K562 (cell line): Measurements from ENCODE around the gene S100A1. TPM values are rescaled to one million over a fixed set of nuclear protein-coding genes. Genes with fewer than 3 reads are reported as not detected.

Experiments used
- ARID3A ChIP-seq: IDR thresholded peaks from 2 replicates; pipeline ENCODE4 v1.6.1; 2012; ENCODE audit warnings: low read depth, low read length, improper control_type of control experiment, borderline replicate concordance
- CCNT2 ChIP-seq: IDR thresholded peaks from 2 replicates; pipeline ENCODE4 v1.6.1; 2011; ENCODE audit warnings: borderline replicate concordance, low read depth, mild to moderate bottlenecking, moderate library complexity, mixed read lengths, low read length; ENCODE audit not compliant: insufficient read length; ENCODE audit errors: extremely low read depth
- EP400 ChIP-seq: fragments of 450-650 bp; IDR thresholded peaks from 2 replicates; pipeline ENCODE4 v1.6.1; 2017; ENCODE audit warnings: antibody characterized with exemption, mild to moderate bottlenecking, moderate library complexity
- HMG20A ChIP-seq: fragments of 450-650 bp; formaldehyde crosslinking; conservative IDR thresholded peaks from 2 replicates; pipeline ENCODE4 v1.4.0; 2020; ENCODE audit warnings: mild to moderate bottlenecking, mixed read lengths
- NFRKB ChIP-seq: fragments of 450-650 bp; IDR thresholded peaks from 2 replicates; pipeline ENCODE4 v1.6.1; 2016; ENCODE audit warnings: low read depth
- SAFB ChIP-seq: fragments of 200-400 bp; formaldehyde crosslinking; IDR thresholded peaks from 2 replicates; pipeline ENCODE4 v1.6.1; 2017; ENCODE audit warnings: low read depth, low read length, borderline replicate concordance
- TGIF2 ChIP-seq: sonication (generic); formaldehyde crosslinking; IDR thresholded peaks from 2 replicates; pipeline ENCODE4 v1.8.1; 2022; ENCODE audit warnings: mild to moderate bottlenecking, missing genetic modification reagents, moderate library complexity
- TOE1 ChIP-seq, 2 experiments: fragments of 450-650 bp in 1 of 2; sonication (generic) in 1 of 2; formaldehyde crosslinking in 1 of 2; IDR thresholded peaks; 2 replicates each; pipeline versions ENCODE4 v1.7.1 to v1.8.0; 2016 to 2022; ENCODE audit warnings: borderline replicate concordance in 2 of 2, mild to moderate bottlenecking in 2 of 2, antibody characterized with exemption in 1 of 2, inconsistent platforms in 1 of 2, low read depth in 1 of 2, missing genetic modification reagents in 1 of 2, moderate library complexity in 1 of 2
- TRIM28 ChIP-seq: fragments of 450-650 bp; IDR thresholded peaks from 2 replicates; pipeline ENCODE4 v1.6.1; 2017
- ZNF354B ChIP-seq: fragments of 250-450 bp; sonication (Bioruptor Pico); IDR thresholded peaks from 2 replicates; pipeline ENCODE4 v1.4.0; 2020
- ZNF436 ChIP-seq: fragments of 250-450, 450-650 bp; sonication (Bioruptor Pico); formaldehyde crosslinking; IDR thresholded peaks from 2 replicates; pipeline ENCODE4 v1.7.0; 2020; ENCODE audit warnings: mild to moderate bottlenecking
- polyA plus RNA-seq, 8 experiments: library from polyadenylated mRNA; depleted of rRNA in 4 of 8; stranded (reverse) in 5 of 8; unstranded in 3 of 8; fragments of >200 nt; fragmentation: Nextera tagmentation in 2 of 8; fragmentation: Illumina TruSeq in 1 of 8; extraction: Ambion mirVana in 2 of 8; extraction: Trizol in 1 of 8; gene quantifications; 2 replicates each; pipeline versions ENCODE4 v1.2.1 to v1.2.3, GENCODE V29; 2011 to 2014; ENCODE audit warnings: inconsistent platforms in 1 of 8, missing spikeins in 1 of 8
- total RNA-seq, 7 experiments: library from RNA; depleted of rRNA in 6 of 7; stranded (reverse); fragments of >200 nt in 6 of 7; fragmentation: Illumina TruSeq in 2 of 7; extraction: Trizol in 2 of 7; gene quantifications; 2 replicates each; pipeline versions ENCODE4 v1.2.1 to v1.2.3, GENCODE V29; 2011 to 2021; ENCODE audit warnings: low replicate concordance in 1 of 7
- TF ChIP-seq, protein P1 (sequence below): fragments of 450-650 bp; IDR thresholded peaks from 2 replicates; pipeline ENCODE4 v1.7.1; 2018; ENCODE audit warnings: mild to moderate bottlenecking, low read depth; ENCODE audit not compliant: partially characterized antibody
- TF ChIP-seq, protein P2 (sequence below): fragments of 150-350 bp; conservative IDR thresholded peaks from 2 replicates; pipeline ENCODE4 v1.6.1; 2014; ENCODE audit warnings: low read length
- TF ChIP-seq, protein P3 (sequence below): IDR thresholded peaks from 3 replicates; pipeline ENCODE4 v1.6.1; 2011; ENCODE audit warnings: borderline replicate concordance, mild to moderate bottlenecking; ENCODE audit not compliant: insufficient read length, insufficient read depth
- TF ChIP-seq, protein P4 (sequence below): IDR thresholded peaks from 2 replicates; pipeline ENCODE4 v1.6.1; 2011; ENCODE audit warnings: borderline replicate concordance, low read depth, mild to moderate bottlenecking, moderate library complexity, low read length; ENCODE audit not compliant: insufficient read depth, poor library complexity, severe bottlenecking

The S100A1 gene
- total and polyA plus RNA-seq, 9 of the 15 experiments (the other 6 are each of a cell fraction or from before 2014, with no cell fraction given), result 0.44 to 30.1 (median 12.7) TPM

DNA sequence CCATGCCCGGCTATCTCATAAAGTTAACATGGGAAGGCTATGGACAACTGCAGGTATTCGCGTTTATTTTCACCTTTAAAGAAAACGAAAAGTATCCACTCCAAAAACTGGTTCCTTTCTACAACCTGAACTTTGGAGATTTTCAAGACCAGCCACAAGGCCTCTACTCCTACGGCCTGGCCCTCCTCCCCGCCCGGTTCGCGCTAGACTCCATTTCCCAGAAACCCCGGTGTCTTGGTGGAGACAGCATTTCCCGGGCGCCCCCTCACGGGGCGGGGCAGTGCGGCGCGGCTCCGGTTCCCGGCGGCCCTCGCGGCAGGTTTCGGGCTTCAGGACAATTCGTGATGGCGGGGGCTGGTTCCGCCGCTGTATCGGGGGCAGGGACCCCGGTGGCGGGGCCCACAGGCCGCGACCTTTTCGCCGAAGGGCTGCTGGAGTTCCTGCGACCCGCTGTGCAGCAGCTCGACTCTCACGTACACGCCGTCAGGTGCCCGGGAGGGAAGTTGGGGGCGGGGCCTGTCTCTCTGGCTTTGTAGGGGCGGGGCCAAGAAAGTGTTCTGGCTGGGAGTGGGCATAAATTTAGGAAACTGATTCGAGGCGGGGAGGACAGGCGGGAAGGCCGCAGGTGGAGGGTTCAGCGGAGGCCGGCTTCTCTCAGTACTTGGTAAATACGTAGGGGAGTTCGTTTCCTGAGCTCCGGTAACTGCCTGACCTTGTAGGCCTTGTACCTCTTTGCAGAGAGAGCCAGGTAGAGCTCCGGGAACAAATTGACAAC is 30.4 kb downstream of the S100A1 start, which contains the start of gene SNAPIN (continued):
- TF ChIP-seq, protein P1, sequence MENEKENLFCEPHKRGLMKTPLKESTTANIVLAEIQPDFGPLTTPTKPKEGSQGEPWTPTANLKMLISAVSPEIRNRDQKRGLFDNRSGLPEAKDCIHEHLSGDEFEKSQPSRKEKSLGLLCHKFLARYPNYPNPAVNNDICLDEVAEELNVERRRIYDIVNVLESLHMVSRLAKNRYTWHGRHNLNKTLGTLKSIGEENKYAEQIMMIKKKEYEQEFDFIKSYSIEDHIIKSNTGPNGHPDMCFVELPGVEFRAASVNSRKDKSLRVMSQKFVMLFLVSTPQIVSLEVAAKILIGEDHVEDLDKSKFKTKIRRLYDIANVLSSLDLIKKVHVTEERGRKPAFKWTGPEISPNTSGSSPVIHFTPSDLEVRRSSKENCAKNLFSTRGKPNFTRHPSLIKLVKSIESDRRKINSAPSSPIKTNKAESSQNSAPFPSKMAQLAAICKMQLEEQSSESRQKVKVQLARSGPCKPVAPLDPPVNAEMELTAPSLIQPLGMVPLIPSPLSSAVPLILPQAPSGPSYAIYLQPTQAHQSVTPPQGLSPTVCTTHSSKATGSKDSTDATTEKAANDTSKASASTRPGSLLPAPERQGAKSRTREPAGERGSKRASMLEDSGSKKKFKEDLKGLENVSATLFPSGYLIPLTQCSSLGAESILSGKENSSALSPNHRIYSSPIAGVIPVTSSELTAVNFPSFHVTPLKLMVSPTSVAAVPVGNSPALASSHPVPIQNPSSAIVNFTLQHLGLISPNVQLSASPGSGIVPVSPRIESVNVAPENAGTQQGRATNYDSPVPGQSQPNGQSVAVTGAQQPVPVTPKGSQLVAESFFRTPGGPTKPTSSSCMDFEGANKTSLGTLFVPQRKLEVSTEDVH, result peak; percentile 36
- TF ChIP-seq EP400, result peak; percentile 66
- TF ChIP-seq, protein P2, sequence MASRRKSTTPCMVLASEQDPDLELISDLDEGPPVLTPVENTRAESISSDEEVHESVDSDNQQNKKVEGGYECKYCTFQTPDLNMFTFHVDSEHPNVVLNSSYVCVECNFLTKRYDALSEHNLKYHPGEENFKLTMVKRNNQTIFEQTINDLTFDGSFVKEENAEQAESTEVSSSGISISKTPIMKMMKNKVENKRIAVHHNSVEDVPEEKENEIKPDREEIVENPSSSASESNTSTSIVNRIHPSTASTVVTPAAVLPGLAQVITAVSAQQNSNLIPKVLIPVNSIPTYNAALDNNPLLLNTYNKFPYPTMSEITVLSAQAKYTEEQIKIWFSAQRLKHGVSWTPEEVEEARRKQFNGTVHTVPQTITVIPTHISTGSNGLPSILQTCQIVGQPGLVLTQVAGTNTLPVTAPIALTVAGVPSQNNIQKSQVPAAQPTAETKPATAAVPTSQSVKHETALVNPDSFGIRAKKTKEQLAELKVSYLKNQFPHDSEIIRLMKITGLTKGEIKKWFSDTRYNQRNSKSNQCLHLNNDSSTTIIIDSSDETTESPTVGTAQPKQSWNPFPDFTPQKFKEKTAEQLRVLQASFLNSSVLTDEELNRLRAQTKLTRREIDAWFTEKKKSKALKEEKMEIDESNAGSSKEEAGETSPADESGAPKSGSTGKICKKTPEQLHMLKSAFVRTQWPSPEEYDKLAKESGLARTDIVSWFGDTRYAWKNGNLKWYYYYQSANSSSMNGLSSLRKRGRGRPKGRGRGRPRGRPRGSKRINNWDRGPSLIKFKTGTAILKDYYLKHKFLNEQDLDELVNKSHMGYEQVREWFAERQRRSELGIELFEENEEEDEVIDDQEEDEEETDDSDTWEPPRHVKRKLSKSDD, result no peak
- no peak for TF ChIP-seq TRIM28
- TF ChIP-seq TGIF2 (CRISPR knock-in tag), result no peak
- no peak for TF ChIP-seq ARID3A
- no peak for TF ChIP-seq SAFB
- TF ChIP-seq HMG20A (CRISPR knock-in tag), result no peak
- peak; percentile 64; the same call in 1 of the 2 replicates for TF ChIP-seq NFRKB
- peak; percentile 74 for TF ChIP-seq CCNT2
- TF ChIP-seq ZNF354B (CRISPR knock-in tag), result no peak
- no peak for TF ChIP-seq ZNF436 (CRISPR knock-in tag)
- TF ChIP-seq TOE1 (IDR thresholded peaks at IDR 0.05; ENCODE audit: borderline replicate concordance), result peak; percentile 69; the same call in 1 of the 2 replicates
- no peak for TF ChIP-seq TOE1 (CRISPR knock-in tag; IDR thresholded peaks at IDR 0.05; ENCODE audit: borderline replicate concordance, low read depth)
- TF ChIP-seq, protein P3, sequence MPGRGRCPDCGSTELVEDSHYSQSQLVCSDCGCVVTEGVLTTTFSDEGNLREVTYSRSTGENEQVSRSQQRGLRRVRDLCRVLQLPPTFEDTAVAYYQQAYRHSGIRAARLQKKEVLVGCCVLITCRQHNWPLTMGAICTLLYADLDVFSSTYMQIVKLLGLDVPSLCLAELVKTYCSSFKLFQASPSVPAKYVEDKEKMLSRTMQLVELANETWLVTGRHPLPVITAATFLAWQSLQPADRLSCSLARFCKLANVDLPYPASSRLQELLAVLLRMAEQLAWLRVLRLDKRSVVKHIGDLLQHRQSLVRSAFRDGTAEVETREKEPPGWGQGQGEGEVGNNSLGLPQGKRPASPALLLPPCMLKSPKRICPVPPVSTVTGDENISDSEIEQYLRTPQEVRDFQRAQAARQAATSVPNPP, result no peak
- TF ChIP-seq, protein P4, sequence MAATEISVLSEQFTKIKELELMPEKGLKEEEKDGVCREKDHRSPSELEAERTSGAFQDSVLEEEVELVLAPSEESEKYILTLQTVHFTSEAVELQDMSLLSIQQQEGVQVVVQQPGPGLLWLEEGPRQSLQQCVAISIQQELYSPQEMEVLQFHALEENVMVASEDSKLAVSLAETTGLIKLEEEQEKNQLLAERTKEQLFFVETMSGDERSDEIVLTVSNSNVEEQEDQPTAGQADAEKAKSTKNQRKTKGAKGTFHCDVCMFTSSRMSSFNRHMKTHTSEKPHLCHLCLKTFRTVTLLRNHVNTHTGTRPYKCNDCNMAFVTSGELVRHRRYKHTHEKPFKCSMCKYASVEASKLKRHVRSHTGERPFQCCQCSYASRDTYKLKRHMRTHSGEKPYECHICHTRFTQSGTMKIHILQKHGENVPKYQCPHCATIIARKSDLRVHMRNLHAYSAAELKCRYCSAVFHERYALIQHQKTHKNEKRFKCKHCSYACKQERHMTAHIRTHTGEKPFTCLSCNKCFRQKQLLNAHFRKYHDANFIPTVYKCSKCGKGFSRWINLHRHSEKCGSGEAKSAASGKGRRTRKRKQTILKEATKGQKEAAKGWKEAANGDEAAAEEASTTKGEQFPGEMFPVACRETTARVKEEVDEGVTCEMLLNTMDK, result peak; percentile 96
